Gastrocnemius medialis (tissue), 4 donors: ENCODE measurements around the gene ERAL1. TPM values are rescaled to one million over a fixed set of nuclear protein-coding genes. Genes with fewer than 3 reads are reported as not detected.
A peak's percentile ranks its signal among the peaks of the same experiment; 100 is the strongest.

Experiments used
- ATAC-seq, 2 donors: fragments of 150-250 bp; one replicate each; pipeline ENCODE4 v1.9.1; 2016
- DNase-seq, 2 donors: peaks; one replicate each; pipeline ENCODE4 v3.0.0-alpha.2; 2019
- H3K27ac ChIP-seq, 4 donors: fragments of 200-600 bp; sonication (generic); 1 replicate in 1 of 4; 2 replicates in 3 of 4; pipeline ENCODE4 v1.5.1; 2016 to 2018; ENCODE audit warnings: mild to moderate bottlenecking in 2 of 4, moderate library complexity in 1 of 4
- H3K27me3 ChIP-seq, 3 donors: fragments of 200-600 bp; sonication (generic) in 2 of 3; 1 replicate in 1 of 3; 2 replicates in 2 of 3; pipeline versions ENCODE4 v1.5.1 to v1.6.0; 2016 to 2019; ENCODE audit warnings: mild to moderate bottlenecking in 1 of 3, moderate library complexity in 1 of 3
- H3K36me3 ChIP-seq, 2 donors: fragments of 200-600 bp; sonication (generic) in 1 of 2; one replicate each; pipeline ENCODE4 v1.5.1; 2017 to 2018
- H3K4me1 ChIP-seq, 2 donors: fragments of 200-600 bp; sonication (generic) in 1 of 2; one replicate each; pipeline ENCODE4 v1.5.1; 2016 to 2017; ENCODE audit warnings: mild to moderate bottlenecking in 2 of 2
- H3K4me3 ChIP-seq, 4 donors: fragments of 200-600 bp; sonication (generic) in 3 of 4; 1 replicate in 1 of 4; 2 replicates in 3 of 4; pipeline ENCODE4 v1.5.1; 2016 to 2019; ENCODE audit warnings: mild to moderate bottlenecking in 2 of 4
- H3K9me3 ChIP-seq, 3 donors: fragments of 200-600 bp; sonication (generic) in 2 of 3; 1 replicate in 1 of 3; 2 replicates in 2 of 3; pipeline ENCODE4 v1.5.1; 2016 to 2019
- CTCF ChIP-seq, 5 experiments: fragments of 450-650 bp in 3 of 5; fragments of 200-600 bp in 2 of 5; sonication (generic) in 2 of 5; IDR thresholded peaks in 4 of 5; conservative IDR thresholded peaks in 1 of 5; 1 replicate in 4 of 5; 2 replicates in 1 of 5; pipeline ENCODE4 v1.5.1; 2016 to 2019; ENCODE audit warnings: antibody characterized with exemption in 5 of 5, mild to moderate bottlenecking in 3 of 5, moderate library complexity in 3 of 5
- POLR2A ChIP-seq, 2 donors: fragments of 450-650 bp; IDR thresholded peaks; one replicate each; pipeline ENCODE4 v1.6.1; 2017; ENCODE audit warnings: antibody characterized with exemption in 2 of 2, mild to moderate bottlenecking in 2 of 2, moderate library complexity in 2 of 2
- in situ Hi-C, 4 donors: fragments of 200-750 bp; cut with MboI; loops; one replicate each; pipeline versions ENCODE4 v1.15.0 to v1.8.0; 2017; ENCODE audit warnings: low sequenced_read_pairs in 4 of 4
- intact Hi-C: fragments of 100-400 bp; cut with DNase I; formaldehyde crosslinking; loops from one replicate; pipeline ENCODE4 v1.15.1; 2023; ENCODE audit warnings: low total_unique reads
- total RNA-seq, 4 donors: library from RNA; depleted of rRNA; stranded (reverse); fragments of >200 nt; gene quantifications; one replicate each; pipeline versions ENCODE4 v1.1.0 to v1.2.3, GENCODE V29; 2016

ERAL1 gene
- total RNA-seq, 4 donors from 2014 or later = 35.1 to 69.2 (median 64.1) TPM

DNA sequence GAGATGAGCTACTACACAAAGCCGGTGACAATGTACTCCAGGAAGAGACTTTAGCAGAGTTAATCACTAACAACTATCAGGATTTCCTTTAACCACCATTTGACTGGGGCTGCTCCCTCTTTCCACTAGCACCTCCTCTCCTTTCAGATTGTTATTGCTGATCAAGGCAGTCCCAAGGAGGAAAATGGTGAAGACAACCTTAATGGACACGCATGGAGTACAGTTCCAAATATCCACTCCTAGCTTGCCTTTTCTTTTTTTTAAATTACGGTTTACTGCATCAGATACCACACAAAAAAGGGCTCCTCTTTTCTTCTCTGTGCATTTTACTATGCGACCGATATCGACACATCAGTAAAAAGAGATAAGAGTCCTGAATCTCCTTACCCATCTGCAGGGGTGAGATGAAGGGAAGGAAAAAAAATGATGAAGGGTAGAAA lies 43.1 kb upstream of the ERAL1 start:
- intact Hi-C loops = loop anchor here (2.0 to 5.0 kb wide), 3 partner anchors 43 to 86 kb away; partner anchors contain the start of genes ERAL1, FLOT2 and NEK8
- no peak for TF ChIP-seq CTCF (IDR thresholded peaks at IDR 0.05 in 4 of 5, conservative IDR thresholded peaks at IDR 0.05 in 1 of 5)
- TF ChIP-seq POLR2A (IDR thresholded peaks at IDR 0.05) = no peak

GRCh38 chr17:28812091-28812747 lies 42.6 kb upstream of the ERAL1 start:
- Histone ChIP-seq H3K4me3 (peak overlapping the region; percentile 79 to 95 (median 89)), H3K4me1 (peaks cover 37 to 44% of the 10 kb centered on the region in 2 donors), H3K27me3 (no peaks in the 10 kb centered on the region), H3K27ac (peak overlapping the region; percentile 93 to 94 (median 94)), H3K9me3 (no peaks in the 10 kb centered on the region), H3K36me3 (no peaks in the 10 kb centered on the region)
- intact Hi-C loops (loop anchor here (2.0 to 5.0 kb wide), 3 partner anchors 43 to 85 kb away; partner anchors contain the start of genes ERAL1, FLOT2 and NEK8), in situ Hi-C loops (no loop called here)
- no peak for TF ChIP-seq CTCF (IDR thresholded peaks at IDR 0.05 in 4 of 5, conservative IDR thresholded peaks at IDR 0.05 in 1 of 5)
- peak; percentile 81 to 85 for TF ChIP-seq POLR2A (IDR thresholded peaks at IDR 0.05)
- ATAC-seq (peak; percentile 84 to 87), DNase-seq (peak; percentile 98)

More for the DNA sequence above, 43.1 kb upstream of the ERAL1 start:
- peaks cover 43 to 50% of the 10 kb centered on the region in 2 donors for H3K4me1 ChIP-seq
- H3K4me3 ChIP-seq = peak overlapping the region; percentile 79 to 95 (median 89)
- H3K36me3 ChIP-seq = no peaks in the 10 kb centered on the region
- H3K27ac ChIP-seq = peak overlapping the region; percentile 93 to 94 (median 94)
- no peaks in the 10 kb centered on the region for H3K27me3 ChIP-seq
- no peaks in the 10 kb centered on the region for H3K9me3 ChIP-seq
- DNase-seq = no peak
- in situ Hi-C loops = no loop called here
- ATAC-seq = no peak

DNA sequence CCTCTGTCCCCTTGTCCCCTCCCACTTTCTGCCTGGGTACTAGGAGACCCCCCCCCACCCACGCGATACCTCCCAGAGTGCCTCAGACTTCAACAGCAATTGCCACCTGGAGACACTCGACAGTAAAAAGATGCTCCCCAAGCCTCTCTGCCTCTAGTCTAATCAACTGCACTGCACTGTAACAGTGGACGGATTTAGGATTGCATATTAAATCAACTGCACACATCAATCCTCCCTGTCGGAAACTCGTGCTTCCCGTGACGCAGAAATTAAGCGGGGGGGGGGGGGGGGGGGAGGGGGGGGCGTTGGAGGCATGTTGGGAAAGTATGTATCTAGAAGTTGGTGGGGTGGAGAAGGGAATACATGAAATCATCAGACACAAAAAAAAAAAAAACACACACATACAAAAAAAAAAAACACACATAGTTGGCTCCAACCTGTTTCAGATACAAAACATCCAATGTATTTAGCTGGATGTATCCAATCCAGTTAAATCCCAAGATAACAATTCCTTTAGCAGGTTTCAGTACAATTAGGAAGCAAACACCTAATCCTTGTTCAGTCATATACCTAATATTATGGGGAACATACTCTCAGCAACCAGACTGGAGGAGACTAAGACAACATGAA lies 42.0 kb upstream of the ERAL1 start:
- intact Hi-C loops (loop anchor here (2.0 to 5.0 kb wide), 3 partner anchors 42 to 84 kb away; partner anchors contain the start of genes ERAL1, FLOT2 and NEK8), in situ Hi-C loops (no loop called here)
- Histone ChIP-seq H3K4me3 (peak overlapping the region; percentile 79 to 95 (median 89)), H3K27ac (peak overlapping the region; percentile 93 to 94 (median 94)), H3K9me3 (no peaks in the 10 kb centered on the region), H3K36me3 (no peaks in the 10 kb centered on the region), H3K4me1 (peaks cover 31 to 38% of the 10 kb centered on the region in 2 donors), H3K27me3 (no peaks in the 10 kb centered on the region)
- ATAC-seq (peak; percentile 17 to 23), DNase-seq (no peak)
- no peak for TF ChIP-seq POLR2A (IDR thresholded peaks at IDR 0.05)
- no peak for TF ChIP-seq CTCF (IDR thresholded peaks at IDR 0.05 in 4 of 5, conservative IDR thresholded peaks at IDR 0.05 in 1 of 5)

- no peak for TF ChIP-seq CTCF (IDR thresholded peaks at IDR 0.05 in 4 of 5, conservative IDR thresholded peaks at IDR 0.05 in 1 of 5)
- TF ChIP-seq POLR2A (IDR thresholded peaks at IDR 0.05) = no peak
- H3K27ac ChIP-seq = no peak overlapping the region
- in situ Hi-C loops = no loop called here
- H3K4me3 ChIP-seq = no peak overlapping the region
- intact Hi-C loops = no loop called here
- H3K27me3 ChIP-seq = no peaks in the 10 kb centered on the region
- ATAC-seq (no peak), DNase-seq (no peak)
- H3K36me3 ChIP-seq = no peaks in the 10 kb centered on the region
- no peaks in the 10 kb centered on the region for H3K9me3 ChIP-seq
- H3K4me1 ChIP-seq = peaks cover 22 to 23% of the 10 kb centered on the region in 2 donors
These were observed 38.3 kb upstream of the ERAL1 start for GRCh38 chr17:28816540-28816939.
